HG02870 (cell line): ENCODE results near the gene SH3TC2.
"Not testable (repeated sequence)": the region's sequence is repeated elsewhere in the genome, so short reads cannot be mapped to it uniquely, and the experiment has no call there.

Source experiments
- ATAC-seq: cut with Tn5 transposase; IDR thresholded peaks from one replicate; pipeline ENCODE4 v1.9.1; 2021; ENCODE audit warnings: mild to moderate bottlenecking, moderate library complexity; ENCODE audit not compliant: unreplicated experiment

The SH3TC2 gene

DNA sequence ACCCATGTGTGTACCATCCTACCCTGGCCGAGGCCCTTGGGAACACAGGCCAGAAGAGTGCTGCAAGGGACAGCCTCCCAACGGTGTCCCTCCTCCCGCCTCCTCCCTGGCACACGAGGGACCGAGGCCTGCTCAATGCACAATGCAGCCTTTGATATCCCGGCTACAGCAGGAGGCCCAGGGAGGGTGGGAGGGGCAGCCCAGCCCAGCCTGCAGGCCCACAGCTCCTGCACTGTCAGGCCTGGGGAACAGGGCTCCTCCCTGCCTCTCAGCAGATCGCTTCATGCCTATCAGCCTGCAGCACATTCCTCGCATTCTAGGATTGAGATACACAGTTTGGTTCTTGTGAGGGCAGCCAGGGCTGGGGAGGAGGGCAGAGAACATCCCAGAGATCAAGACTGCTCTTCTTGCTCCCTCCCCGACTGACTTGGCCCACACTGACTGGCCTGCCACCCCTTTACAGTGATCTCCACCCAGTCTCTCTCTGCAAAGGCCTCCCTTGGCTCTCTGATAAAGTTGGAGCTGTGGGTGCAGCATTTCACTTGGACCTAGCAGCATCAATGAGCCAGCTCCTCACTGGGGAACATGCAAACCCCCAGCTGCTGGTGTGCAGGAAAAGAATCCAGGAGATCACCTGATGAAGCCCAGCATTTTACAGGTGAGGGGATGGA is at the start of gene SH3TC2:
Gene SH3TC2 (minus strand): TSS at position 46 of the 671 bp plus-strand sequence. CDS start 40 bp downstream, at position 6.
- ATAC-seq, result no peak

DNA sequence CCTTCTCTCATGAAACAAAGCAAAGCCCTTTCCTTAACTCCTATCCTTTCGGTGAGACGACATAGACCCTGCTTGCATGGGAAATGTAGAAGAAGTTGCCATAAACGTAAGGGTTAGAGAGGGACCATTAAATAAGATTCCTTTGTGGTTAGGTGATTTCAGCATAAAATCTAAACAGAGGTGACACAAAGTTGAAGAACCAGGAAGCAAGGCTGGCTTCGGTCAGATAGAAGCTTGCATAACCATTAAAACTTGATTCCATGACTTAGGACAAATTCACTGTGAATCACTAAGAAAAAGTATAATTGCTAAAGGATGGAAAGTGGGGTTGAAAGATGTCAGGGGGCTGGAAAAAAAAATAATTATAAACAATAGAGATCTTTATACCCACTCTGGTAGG is 47.5 kb upstream of the SH3TC2 start:
- no peak for ATAC-seq

DNA sequence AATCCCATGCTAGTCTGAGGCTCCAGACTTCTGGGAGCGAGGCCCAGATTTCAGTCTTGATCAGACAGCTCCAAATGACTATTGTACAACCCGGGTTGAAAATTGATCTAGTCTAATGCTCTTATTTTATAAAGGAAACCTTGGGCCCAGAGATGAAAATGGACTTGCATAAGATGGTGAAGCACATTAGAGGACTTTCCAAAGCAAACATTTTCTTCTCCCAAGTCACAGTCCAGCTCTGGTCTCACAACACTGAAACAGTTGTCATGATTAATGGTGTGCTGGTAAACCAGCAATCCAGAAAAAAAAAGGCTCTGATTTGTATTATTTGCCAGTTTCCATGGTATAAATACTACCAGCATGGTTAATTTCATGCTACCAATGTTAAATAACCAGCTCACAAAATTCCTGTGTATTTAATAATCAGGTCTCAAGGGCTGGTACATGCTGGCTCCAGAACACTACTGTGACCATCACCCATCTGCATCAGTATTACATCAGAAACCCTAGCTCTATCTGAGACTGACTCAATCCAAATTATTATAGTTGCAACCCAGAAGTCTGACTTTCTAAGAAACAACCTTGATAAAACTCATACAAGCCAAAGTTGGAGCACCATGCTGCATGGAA is 45.9 kb upstream of the SH3TC2 start:
- no peak for ATAC-seq

DNA sequence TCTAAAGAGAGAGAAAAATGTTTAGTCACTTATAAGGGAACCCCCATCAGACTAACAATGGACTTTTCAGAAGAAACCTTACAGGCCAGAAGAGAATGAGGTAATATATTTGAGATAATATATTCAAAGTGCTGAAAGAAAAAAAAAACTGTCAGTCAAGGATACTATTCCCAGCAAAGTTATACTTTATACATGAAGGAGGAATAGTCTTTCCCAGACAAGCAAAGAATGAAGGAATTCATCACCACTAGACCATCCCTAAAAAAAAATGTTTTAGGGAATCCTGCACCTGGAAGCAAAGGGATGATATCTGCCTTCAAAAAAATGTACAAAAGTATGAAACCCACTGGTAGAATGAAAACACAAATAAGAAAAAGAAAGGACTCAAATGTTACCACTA is 37.5 kb upstream of the SH3TC2 start:
- no peak for ATAC-seq

DNA sequence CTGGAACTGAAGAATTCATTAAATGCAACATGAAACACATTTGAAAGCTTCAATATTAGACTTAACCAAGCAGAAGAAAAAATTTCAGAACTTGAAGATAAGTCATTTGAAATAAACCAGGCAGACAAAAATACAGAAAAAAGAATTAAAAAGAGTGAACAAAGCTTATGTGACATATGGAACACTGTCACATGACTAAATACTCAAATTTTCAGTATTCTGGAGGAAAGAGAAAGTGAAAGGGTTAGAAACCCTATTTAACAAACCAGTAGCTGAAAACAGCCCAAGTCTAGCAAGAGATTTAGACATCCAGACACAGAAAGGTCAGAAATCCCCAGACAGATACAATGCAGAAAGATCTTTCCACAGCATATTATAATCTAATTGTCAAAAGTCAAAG is 37.1 kb upstream of the SH3TC2 start:
- no peak for ATAC-seq

DNA sequence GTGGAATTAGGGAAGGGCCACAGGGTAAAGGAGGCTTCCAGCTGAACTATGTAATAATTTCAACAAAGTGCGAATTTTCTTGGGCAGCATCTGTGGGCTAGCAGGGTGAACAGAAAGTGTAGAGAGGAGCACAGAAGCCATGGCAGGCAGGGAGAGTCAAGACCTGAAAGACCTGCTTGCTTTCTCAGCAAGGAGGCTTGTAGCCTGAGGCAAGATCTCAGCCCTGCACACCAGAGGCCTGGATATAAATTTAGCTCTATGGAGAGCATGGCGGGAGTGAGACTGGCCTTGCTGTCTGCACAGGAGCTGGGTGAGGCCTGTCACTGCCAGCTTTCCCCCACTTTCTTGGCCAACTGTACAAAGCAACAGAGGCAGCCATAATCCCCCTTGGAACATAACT is 32.1 kb upstream of the SH3TC2 start:
- ATAC-seq, result no peak

DNA sequence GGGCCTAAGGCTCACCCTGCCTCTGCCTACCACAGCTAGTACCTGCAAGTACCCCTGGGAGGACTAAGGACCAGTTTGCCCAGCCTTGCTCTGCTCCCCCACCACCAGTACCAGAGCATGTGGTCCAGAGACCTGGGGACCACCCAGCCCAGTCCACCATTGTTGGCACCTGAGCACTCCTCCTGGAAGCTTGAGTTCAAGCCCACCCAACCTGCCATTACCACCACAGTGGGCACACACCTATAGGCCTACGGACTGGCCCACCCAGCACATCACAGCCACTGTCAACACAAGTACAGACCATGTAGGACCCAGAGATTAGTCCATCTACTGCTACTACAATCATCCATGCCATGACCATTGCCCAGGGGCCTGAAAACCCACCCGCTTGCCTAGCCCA is 30.8 kb upstream of the SH3TC2 start:
- no peak for ATAC-seq

DNA sequence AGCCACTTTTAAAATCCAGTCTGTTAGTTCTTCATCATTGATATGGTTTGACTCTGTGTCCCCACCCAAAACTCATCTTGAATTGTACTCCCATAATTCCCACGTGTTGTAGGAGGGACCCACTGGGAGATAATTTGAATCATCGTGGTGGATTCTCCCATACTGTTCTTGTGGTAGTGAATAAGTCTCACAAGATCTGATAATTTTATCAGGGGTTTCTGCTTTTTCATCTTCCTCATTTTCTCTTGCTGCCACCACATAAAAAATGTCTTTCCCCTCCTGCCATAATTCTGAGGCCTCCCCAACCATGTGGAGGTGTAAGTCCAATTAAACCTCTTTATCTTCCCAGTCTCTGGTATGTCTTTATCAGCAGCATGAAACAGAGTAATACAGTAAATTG is 26.9 kb upstream of the SH3TC2 start:
- ATAC-seq, result no peak

DNA sequence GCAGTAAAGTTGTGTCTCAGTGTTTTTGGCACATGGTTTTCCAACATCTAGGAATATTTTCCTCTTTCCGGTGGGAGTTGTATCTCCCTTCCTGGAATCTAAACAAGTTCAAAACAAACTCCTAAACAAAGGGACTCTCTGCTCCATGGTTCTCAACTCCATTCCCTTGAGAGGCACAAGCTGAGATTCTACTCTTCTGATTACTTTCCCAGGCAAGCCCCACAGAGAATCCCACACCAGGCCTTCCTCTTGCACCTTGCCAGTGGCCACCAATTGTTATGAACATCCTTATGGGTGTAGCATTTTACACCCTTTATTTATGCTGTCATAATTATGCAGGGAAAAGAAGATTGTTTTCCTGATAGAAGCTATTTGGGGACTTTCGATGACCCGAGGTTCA is 25.8 kb upstream of the SH3TC2 start:
- no peak for ATAC-seq

DNA sequence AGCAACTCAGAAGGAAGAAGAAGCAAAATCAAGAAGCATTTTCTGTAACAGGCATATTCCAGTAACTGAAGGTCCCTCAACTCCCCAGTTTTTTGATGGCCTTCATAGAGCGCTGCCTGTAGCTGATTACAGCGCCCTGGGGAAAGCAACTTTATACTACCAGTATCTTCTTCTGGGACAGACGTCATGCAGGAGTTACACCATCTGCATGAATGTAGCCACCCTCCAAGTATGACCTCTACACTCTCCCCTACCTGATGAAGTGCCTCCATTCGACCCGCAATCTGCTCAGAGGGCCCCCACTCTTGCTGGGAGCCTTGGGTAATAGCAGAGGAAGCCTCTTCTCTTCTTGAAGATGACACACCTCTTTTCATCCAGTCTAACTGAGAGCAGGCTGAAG is 21.0 kb upstream of the SH3TC2 start:
- no peak for ATAC-seq

DNA sequence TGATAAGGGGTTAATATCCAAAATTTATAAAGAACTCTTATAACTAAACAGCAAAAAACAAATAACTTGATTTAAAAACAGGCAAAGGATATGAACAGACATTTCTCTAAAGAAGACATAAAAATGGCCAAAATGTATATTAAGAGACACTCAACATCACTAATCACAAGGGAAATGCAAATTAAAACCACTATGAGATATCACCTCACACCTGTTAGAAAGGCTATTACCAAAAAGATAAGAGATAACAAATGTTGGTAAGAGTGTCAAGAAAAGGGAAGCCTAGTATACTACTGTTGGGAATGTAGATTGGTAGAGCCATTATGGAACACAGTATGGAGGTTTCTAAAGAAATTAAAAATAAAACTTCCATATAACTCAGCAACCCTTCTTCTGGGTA is 19.4 kb upstream of the SH3TC2 start:
- ATAC-seq, result no peak

DNA sequence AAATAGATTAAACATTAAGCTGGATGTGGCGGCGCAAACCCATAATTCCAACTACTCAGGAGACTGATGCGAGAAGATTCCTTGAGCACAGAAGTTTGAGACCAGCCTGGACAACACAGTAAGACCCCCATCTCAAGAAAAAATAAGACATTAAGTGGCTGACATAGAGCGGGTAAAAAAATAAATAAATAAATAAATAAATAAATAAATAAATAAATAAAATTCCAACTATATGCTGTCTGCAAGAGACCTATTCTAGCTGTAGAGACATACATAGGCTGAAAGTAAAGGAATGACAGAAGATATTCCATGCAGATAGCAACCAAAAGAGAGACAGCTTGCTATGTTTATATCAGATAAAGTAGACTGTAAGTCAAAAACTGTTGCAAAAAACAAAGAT is 17.4 kb upstream of the SH3TC2 start:
- ATAC-seq, result no peak

DNA sequence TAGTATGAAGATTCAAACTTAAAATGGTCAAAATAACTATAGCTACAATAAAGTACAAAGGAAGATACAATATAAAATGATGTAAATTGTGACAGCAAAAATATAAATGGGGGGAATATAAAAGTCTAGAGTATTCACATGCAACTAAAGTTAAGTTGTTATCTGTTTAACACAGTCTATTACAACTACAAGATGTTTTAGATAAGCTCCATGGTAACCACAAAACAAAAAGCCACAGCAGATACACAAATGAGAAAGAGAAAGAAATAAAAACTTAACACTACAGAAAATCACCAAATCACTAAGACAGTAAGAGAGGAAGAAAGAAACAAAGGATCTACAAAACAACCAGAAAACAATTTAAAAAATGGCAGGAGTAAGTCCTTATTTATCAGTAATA is 17.0 kb upstream of the SH3TC2 start:
- ATAC-seq, result no peak

DNA sequence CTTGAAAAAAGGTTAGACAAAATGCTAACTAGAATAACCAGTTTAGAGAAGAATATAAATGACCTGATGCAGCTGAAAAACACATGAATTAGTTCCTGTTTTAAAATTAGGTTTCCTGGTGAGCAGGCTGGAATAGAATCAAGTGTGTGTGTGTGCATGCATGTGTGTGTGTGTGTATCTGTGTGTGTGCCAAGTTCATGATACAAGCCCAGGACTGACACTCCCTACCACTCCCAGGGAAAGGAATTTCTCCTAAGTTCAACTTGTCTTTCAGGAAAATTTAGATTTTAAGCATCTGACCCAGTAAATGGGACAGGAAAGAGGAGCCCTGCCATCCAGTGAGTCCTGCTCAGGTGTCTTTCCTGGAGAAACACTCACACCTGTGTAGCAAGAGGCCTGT is 11.2 kb upstream of the SH3TC2 start:
- ATAC-seq, result not testable (repeated sequence)

DNA sequence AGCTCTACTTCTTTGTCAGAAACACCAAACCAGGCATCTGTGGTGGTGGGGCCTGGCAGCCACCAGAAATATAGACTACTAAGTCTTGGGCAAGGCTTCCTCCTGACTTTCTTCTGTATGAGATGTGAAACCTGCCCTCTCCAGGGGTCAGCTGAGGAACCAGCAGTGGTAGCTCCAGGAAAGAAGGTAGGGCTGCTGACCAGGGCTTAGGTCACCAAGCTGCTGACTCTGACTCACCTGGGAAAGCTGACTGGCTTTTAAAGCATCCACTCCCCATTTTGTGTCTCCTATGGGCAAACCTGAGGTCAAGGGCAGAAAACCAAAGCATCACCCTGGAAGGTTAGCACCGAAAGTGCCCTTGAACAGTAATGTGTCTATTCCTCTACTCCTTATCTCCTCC is 10.4 kb upstream of the SH3TC2 start:
- no peak for ATAC-seq

DNA sequence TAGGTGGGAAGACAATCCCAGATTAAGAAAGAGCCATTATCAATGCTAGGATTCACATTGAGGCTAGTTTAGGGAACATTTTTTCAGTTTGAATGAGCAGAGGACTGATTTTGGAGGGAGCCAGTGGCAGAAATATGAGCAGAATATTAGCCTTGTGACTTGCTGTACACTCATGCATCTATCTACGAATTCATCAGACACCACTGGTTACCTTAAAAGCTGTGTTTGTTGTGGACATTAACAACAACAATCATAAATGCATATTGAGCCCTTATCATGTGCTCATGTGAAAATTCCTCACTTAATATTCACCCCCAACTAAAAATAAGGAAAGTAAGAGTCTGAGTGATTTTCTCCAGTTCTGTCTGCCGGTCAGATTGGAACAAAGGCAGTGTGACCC is 9.9 kb upstream of the SH3TC2 start:
- no peak for ATAC-seq

DNA sequence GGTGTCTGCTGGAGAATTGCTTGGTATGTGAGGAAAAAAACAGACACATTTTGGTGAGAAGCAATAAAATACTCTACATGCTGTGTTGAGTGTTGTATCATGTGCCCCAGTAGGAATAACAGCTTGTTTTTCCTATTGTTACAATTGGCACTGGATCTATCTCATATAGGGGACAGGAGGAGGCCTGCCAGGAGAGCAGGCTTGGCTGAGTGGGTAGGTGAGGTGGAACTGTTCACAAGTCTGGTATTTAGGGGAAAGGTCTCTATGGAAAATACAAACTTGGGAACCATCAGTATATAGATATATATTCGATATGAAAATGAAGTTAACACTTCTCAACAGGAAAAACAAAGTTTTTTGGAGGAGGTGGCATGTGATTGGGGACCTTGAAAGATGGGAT is 9.5 kb upstream of the SH3TC2 start:
- no peak for ATAC-seq

DNA sequence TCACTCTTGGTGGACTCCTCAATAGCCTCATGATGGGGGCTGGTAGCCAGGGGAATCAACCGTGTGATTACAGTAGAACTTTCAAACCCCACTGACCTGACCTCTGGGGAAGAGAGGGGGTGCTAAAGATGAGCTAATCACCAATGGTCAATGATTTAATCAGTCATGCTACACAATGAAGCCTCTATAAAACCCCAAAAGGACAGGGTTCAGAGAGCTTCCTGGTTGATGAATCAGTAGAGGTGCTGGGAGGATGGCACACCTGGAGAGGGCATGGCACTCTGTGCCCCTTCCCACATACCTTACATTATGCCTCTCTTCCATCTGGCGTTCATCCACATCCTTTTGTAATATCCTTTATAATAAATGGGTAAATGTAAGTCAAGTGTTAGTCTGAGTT is 8.9 kb upstream of the SH3TC2 start:
- ATAC-seq, result no peak

DNA sequence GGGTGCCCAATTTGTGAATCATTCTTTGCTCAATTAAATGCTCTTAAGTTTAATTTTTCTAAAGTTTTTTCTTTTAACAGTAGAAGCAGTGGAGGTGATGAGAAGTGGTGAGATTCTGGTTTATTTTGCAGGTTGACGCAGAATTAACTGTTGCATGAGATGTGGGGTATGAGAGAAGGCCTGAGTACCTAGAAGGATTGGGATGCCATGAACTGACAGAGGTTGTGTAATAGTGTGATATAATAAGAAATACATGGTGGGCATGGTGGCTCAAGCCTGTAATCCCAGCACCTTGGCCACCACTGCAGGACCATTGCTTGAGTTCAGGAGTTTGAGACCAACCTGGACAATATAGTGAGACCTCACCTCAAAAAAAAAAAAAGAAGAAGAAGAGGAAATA is 8.4 kb upstream of the SH3TC2 start:
- no peak for ATAC-seq

DNA sequence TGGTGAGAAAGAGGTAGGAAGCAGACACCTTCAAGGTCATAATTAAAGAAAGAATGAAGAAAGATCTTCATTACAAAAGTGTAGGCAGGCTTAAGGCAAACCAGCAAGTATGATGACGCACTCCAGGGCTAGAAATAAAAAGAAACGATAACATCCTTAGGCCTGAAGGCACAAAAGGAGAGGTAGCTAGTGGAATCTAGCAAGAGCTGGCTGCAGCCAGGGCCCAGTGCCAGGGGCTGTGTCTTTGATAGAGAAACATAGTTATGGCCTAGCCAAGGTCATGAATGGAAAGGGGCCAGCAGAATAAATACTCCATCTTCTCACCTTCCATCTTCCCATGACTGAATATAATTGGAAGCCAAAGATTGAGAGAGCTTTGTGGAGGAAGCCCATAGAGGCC is 6.8 kb upstream of the SH3TC2 start:
- no peak for ATAC-seq

DNA sequence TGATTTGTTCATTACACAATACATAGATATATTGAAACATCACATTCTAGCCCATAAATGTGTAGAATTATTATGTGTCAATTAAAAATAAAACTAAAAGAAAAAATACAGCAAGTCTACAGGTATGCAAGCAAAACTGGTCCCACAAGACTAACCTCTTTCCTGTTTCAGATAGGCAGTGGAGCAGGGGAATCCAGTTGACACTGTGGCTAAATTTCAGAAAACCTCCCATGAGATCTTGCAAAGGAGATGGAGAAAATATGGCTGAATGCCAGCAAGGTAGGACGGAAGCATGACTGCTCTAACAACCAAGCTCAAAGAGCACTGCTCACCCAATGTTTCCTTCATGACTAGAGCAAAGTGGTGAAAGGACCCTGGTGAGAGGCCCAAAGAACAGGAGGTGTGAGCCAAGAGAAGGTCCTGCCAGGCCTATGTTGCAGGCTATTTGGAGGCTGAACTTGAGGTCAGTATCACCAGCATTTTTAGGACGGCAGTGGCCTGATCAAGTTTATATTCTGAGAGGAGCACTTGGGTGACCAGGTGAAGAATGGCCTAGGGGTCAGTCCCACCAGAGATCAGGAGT is 1.1 kb upstream of the SH3TC2 start:
- no peak for ATAC-seq

DNA sequence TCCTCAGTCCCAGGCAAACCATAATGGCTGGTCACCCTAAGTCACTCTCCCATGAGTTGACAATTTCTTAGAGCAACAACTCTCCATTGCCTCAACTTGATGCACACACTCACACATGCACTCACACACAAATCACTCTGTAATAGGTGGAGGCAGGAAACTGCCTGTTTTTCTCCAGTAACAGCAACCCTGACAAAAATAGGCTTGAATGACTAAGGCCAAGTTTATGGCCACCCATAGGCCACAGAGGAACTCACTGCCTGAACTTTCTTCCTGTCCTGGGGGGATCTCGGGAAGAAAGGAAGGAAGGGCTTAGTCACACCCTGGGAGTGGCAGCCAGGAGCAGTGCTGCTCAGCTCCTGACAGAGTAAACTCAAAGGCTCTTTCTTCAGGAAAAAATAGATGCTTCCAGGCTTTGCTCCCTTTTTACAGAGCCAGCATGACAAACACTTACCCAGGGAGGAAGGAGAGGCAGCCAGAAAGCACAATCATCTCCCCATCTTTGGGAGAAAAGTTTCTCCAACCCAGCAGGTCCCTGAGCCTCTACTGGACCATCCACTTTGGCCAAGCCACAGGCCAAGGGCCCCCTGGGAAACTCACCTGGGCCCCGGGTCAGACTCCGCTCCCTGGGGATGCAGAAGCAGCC is 368 bp downstream of the SH3TC2 start:
- no peak for ATAC-seq
